SKM-1 (cell line): ENCODE measurements around the gene ZNF576.
A peak's percentile ranks its signal among the peaks of the same experiment; 100 is the strongest.
"Not testable (repeated sequence)": the region's sequence is repeated elsewhere in the genome, so short reads cannot be mapped to it uniquely, and the experiment has no call there.

ENCODE experiments used
- DNase-seq: peaks from one replicate; lab custom pipeline; 2025; ENCODE audit not compliant: unreplicated experiment; lab: John Stamatoyannopoulos, UW

The ZNF576 gene, protein sequence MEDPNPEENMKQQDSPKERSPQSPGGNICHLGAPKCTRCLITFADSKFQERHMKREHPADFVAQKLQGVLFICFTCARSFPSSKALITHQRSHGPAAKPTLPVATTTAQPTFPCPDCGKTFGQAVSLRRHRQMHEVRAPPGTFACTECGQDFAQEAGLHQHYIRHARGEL

DNA sequence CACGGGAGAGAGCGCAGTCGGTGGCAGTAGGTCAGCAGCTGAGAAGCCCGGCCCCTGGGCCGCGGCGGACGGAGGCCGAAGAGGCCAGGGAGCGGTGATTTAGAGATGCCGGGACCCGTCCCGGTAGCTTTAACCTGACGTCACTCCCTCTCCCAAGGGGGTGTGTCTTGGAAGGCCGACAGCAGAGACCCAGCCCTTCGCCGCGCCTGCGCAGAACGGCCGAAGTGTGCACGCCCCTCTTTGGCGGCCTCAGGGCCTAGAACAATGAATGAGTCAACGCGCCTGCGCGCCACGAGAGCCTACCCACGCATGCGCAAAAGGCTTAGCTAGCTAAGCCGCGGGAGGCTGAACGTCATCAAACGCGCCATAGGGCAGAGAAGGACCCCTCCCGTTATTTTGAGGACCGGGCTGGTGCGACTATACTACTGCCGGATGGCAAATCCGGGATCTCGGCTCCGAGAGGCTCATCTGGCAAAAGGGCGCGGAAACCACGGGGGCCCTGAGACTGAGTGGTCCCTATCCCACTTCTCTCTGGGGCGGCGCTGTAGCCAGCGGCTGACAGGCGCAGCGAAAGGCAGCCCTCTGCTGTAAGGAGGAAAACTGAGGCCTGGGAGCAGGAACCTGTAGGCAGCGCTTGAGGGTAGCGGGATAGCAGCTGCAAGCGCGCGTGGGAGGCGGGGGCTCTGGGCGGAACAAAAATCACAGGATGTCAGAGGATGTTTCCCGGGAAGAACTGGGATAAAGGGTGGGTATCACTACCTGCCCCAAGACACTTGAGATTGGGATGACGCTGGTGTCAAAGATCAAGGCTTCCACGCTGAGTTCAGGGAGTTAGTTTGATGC, at the start of gene ZNF576, which contains the start of gene IRGQ:
Gene ZNF576, plus strand, starts transcription at position 597 of the 843 bp plus-strand sequence. CDS start 514 bp downstream, outside the sequence.
Gene IRGQ, minus strand, starts transcription at position 136 of the 843 bp plus-strand sequence. CDS start 796 bp downstream, outside the sequence.
- peak; percentile 87 for DNase-seq

DNA sequence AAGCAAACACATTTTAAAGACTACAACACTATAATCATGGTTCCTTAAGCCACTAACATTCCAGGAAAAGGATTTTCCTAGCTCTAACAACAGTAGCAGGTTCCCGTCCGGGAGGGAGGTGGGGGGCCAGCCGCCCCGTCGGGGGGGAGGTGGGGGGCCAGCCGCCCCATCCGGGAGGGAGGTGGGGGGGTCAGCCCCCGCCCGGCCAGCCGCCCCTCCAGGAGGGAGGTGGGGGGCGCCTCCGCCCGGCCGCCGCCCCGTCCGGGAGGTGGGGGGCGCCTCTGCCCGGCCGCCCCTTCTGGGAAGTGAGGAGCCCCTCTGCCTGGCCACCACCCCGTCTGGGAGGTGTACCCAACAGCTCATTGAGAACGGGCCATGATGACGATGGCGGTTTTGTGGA, 48.5 kb upstream of the ZNF576 start:
- DNase-seq, result not testable (repeated sequence)

DNA sequence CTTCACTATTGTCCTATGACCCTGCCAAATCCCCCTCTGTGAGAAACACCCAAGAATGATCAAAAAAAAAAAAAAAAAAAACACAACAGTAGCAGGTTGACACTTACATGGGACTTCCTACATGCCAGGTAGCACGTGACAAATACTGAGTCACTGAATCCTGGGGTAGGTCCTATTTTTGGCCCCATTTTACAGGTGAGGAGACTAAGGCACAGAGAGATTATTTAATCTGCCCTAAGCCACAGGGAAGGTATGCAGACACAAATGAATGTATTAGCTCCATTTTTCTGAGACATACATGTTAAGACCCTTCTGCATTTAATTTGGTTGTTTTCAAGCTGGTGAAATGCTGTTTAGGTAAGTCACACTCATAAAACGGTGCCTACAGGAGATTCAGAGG, 47.7 kb upstream of the ZNF576 start:
- DNase-seq, result no peak

DNA sequence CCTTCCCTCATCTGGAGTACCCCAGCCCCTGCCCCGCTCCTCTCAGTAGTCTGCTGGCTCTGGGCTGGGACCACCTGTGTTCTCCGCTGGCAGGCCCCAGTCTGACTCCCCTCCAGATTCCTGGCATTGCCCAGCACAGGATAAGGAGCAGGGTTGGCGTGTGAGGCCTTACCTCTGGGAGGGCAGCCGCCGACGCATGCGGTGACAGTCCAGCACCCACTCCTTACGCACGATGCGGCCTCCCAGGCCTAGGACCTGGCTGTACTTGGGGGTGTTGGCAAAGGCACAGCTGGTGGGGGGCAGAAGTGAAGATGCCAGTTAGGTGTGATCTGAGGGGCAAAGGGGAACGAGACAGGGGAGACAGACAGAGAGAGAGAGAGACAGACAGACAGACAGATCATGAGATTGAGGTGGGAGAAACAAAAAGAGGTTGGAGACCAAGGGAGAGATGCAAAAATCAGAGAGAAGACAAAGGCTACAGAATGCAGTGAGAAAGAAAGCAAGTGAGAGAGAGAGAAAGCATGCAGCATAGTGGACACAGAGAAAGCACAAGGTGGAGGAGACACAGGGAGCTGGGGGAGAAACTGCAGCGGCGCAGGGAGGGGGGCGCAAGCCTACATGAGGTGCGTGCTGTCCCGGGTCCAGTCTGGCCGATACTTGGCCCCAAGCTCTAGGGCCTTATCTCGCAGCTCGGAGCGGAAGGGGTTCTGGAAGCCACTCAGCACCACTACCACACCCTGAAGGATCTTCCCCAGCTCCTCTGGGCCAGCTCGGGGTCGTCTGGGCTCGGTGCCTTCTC, 44.8 kb upstream of the ZNF576 start:
- no peak for DNase-seq

DNA sequence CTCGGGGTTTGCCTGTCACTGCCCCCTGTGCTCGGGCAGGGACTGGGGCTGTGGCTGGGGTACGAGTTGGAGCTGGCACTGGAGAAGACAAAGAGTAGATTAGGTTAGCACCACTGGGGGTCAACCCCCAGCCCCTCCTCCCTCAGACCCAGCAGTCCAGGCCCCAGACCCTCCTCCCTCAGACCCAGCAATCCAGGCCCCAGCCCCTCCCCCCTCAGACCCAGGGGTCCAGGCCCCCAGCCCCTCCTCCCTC, 44.3 kb upstream of the ZNF576 start:
- DNase-seq, result no peak

DNA sequence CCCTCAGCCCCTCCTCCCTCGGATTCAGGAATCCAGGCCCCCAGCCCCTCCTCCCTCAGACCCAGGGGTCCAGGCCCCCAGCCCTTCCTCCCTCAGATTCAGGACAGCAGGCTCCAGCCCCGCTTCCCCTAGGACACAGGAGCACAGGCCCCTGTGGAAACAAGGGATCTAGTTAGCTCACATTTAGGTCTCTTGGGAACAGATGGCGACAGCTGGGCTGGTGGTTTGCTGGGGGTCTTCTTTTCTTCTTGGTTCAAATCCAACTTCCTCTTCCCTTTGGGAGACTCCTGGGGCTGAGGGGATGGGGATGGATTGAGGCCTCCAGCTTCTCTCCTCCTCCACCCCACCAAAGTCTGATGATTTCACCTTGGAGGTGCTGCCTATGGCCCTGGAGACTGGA, 43.8 kb upstream of the ZNF576 start:
- no peak for DNase-seq

DNA sequence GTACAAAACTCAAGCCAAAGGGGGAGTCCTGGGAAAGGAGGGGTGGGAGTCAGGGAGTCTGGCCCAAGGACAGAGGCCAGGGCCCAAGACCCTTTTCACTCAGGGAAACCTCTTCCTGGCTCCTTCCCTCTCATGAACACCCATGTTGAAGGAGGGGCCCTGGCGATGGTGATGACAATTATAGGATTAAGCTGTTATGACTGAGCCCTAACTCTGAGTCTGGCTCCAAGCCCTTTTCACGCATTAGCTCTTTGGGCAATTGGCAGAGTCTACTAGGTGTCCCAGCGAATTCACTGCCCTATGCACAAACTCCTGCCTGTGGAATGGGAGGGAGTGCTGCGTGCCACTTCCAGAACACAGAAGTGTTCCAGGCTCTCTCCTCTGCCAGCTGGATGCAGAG, 42.7 kb upstream of the ZNF576 start:
- no peak for DNase-seq

DNA sequence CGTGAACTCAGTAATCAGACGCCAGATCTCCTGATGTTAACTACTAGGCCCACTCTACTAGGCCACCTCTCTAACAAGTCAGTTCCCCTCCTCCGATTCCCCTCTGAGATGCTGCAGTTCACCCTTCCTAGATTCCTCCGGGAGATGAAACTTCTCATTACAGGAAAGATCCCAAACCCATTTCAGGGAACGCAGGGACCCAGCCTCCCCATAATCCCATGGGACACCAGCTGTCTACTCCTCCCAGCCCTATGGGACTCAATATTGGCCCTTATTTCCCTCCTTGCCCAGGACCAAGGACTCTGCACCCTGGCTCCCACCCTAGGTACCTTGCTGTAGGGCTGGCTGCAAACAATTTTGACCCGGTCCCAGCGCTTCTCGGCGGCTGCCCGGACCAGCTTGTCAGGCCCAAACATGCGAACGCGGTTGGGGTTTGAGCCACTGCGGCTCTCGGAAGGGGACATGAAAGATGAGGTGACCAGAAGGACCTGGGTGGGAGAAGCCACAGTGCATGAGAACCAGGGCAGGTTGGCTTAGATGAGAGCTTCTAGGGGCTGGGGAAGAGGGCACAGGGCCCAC, 42.0 kb upstream of the ZNF576 start:
- no peak for DNase-seq

DNA sequence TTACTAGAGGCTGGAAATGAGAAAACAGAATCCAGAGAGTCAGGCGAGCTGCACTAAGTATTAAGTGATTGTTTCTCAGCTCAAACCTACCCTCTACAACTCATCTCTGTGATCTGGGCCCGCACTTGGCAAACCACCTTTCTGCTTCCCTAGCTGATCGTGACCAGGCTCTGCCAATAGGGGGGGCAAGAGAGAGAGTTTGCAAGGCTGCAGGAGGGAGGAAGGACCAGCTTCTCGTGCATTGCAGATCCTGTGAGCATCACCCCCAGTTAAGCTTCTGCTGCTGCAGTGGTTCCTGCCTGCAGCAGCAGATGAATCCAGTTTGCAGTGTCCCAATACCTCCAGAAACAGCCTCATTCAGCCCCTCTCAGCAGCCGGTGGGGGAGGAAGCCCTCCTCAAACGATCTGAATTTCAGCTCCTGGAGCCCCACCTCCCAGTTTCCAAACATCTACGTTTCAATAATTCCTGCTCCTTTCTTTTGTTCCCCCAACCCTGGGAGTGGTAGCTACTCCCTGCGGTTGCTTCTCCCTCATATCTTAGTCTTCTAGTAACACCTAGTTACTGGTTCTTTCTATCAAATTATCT, 41.1 kb upstream of the ZNF576 start:
- no peak for DNase-seq

DNA sequence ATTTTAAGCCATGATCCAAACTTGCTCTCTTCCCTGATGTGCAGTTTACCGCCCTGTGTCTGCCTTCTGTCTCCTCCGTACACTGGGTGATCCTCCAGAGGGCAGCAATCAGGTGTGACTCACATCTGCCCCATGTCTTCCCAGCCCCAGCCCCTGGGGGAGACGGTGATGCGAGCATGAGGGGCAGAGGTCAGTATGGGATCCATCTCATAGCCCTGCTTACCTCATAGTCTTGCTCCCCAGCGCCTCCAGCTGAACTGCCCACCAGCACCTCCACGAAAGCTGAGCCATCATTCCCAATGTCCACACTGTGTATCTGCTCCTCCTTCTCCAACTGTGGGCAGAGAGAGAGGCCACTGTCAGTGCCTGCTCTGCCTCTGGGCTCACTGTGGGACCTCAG, 35.7 kb upstream of the ZNF576 start:
- no peak for DNase-seq

DNA sequence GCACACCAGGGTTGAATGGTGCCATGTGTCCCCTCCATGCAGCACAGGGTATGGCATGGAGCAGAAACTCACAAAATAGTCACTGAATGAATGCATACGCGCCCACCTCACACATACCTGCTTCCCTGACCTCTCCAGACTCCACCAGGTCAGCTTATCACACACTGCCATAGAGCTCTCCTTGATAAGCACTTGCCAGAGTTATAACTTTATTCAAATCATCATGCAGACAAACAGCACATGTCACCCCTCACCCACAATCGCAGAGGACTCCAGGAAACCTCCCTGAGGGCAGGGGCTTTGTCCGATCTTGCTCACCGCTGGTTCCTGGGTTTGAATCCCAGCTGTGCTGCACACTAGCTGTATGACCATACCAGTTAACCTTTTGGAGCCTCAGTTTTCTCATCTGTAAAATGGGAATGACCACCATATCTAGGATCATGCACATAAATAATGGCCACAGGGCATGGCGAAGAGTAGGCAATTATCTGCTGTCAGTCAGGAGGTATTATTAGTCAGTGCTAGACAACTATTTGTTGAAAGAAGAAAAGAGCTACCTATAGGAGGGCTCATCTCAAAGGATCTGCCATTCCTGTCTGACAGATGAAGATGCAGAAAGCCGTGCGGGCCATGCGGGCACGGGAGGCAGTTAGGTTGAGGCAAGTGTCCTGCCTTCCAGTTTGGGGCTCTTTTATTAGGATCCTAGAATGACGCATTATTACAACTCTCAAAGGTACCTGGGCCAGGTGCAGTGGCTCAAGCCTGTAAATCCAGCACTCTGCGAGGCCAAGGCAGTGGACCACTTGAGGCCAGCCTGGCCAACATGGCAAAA, 35.0 kb upstream of the ZNF576 start:
- no peak for DNase-seq

DNA sequence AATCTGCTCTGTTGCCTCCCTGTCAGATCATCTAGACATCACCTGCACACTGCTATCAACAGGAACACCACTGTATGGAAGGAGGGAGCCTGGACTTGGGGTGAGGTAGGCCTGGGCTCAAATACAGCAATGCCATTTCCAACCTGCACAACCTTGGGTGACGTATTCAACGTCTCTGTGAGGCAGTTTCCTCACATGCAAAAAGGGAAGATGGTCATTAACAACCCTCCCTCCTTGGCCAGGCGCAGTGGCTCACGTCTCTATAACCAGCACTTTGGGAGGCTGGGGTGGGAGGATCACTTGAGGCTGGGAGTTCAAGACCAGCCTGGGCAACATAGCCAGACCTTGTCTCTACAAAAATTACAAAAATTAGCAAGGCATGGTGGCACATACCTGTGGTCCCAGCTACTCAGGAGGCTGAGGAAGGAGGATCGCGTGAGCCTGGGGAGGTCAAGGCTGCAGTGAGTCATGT, 34.1 kb upstream of the ZNF576 start:
- DNase-seq, result no peak

DNA sequence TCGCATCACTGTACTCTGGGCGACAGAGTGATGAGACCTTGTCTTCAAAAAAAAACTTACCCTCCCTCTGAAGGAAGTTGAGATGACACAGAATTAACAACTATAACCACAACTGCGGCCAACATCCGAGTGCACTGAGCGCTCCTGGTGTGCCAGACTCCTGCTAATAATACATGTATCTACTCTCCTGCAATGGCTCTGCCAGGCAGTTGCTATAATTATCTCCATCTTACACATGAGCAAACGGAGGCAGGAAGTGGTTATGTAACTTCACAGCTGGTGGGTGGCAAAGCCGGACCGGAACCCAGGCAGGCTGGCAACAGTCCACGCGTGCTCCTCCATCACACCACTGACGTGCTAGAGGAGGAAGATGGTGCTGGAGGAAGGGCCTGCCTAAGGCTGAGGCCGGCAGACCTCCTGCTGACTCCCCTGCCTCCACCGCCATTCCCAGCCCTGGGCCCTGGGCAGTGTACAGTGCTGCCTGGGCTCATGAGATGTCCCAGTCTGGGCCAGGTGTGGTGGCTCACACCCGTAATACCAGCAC, 33.6 kb upstream of the ZNF576 start:
- DNase-seq, result peak; percentile 50

DNA sequence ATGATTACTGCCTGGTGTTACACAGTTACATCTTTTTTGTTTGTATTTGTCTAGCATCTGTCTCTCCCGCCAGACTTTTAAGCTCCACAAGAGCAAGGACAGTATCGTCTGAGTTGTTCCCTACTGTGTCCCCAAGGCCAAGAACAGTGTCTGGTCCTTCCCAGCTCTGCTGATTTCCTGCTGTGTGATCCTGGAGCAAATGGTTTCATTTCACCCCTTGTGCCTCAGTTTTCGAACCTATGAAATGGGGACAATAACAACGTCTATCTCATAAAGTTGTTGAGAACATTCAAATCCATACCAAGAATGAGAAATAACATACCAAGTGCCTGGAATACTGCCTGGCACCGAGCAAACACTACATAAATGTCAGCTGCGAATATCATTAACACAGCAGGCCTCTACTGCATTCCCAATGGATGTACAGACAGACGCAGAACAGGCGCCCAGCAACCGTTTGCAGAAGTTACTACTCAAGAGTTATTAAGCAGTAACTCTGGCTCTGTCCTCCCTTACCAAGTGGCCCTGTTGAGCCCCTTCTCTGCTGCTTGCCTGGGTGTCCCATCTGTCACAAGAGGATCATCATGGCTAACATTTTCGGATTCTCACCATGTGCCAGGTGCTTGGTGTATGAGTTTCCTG, 32.5 kb upstream of the ZNF576 start:
- DNase-seq, result no peak

DNA sequence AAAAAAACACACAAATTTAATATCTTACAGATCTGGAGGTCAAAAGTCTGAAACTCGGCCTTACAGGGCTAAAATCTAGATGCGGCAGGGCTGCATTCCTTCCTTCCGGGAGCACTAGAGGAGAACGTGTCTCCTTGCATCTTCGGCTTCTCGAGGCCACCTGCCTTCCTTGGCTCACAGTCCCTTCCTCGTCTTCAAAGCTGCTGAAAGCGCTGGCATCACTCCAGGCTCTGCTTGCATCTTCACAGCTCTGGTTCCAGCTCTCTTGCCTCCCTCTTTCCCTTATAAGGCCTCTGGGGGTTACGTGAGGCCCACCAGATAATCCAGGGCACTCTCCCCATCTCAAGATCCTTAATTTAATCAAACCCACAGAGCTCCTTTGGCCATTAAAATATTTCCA, 31.6 kb upstream of the ZNF576 start:
- no peak for DNase-seq

DNA sequence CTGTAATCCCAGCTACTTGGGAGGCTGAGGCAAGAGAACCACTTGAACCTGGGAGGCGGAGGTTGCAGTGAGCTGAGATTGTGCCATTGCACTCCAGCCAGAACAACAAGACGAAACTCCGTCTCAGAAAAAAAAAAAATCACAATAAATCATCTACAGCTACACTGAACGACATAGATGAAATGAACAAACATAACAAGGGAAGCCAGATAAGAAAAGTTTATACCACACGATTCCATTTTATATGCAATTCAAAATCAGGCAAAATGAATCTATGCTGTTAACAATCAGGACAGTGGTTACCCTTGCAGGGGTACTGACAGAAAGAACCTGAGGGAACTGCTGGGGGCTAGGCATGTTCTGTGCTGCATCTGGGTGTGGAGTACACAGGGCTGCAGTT, 26.7 kb upstream of the ZNF576 start:
- no peak for DNase-seq

DNA sequence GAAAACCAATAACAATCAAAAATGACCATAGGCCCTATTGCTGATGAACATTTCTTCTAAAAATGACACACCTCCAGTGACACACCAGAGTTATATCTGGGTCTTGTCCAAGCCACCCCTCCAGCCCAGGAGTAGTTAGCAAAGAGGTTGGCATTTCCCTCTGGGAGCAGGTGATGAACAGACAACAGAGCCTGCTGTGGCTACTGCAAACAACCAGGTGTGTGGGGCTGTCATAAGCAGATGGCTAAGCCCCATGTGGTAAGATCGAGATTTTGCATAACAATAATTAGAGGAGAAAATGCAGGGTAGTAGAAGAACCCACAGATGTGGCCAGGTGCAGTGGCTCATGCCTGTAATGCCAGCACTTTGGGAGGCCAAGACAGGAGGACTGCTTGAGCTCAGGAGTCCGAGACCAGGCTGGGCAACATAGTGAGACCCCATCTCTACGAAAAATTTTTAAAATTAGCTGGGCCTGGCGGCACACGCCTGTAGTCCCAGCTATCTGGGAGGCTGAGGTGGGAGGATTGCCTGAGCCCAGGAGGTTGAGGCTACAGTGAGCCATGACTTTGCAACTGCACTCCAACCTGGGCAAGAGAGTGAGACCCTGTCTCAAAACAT, 26.1 kb upstream of the ZNF576 start:
- DNase-seq, result no peak

DNA sequence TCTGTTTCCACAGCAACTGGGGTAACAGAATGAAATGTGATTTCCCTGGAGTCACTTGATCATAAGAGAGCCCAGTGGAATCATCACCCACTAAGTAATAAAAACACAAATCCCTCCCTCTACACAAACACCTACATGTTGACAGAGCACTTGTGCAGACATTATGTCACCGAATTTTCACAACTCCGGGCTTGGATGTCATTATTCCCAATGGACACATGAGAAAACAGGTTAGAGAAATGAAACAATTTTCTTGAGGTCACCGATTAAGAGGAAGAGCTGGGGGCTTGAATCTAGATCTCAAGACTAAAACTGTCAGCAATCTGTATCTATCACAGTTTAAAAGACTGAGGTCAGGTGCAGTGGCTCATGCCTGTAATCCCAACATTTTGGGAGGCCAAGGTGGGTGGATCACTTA, 24.2 kb upstream of the ZNF576 start:
- DNase-seq, result no peak
